Measurements from ENCODE around the gene CHST13.

DNA sequence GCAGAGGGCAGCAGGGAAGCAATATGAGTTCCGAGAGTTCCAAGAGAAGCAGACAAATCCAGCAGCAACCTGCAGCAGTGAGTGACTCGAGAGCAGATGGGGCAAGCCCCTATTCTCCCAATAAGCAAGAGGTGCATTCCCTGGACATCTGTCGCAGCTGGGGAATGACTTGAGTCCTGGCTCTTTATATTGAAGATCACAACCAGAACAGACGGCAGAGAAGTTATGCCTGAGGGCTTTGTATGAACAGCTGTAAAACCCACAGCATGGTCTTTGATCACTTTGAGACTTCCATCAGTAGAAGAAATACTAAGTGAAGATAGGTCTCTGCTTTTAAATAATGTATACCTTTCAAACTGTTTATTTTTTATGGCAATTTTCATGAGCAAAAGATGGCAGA, 58.4 kb downstream of the CHST13 start:
- TF ChIP-seq NFRKB (IDR thresholded peaks at IDR 0.05) (no peak), FOXA1 (IDR thresholded peaks at IDR 0.05) (no peak), SP1 (IDR thresholded peaks at IDR 0.05) (no peak), FOXM1 (IDR thresholded peaks at IDR 0.05; ENCODE audit: borderline replicate concordance) (no peak), BHLHE40 (IDR thresholded peaks at IDR 0.05; ENCODE audit: borderline replicate concordance) (no peak), CTBP1 (IDR thresholded peaks at IDR 0.05; ENCODE audit: borderline replicate concordance) (no peak), HDGF (IDR thresholded peaks at IDR 0.05; ENCODE audit: borderline replicate concordance) (no peak), ZNF384 (IDR thresholded peaks at IDR 0.05) (no peak)

All from HEK293T (cell line).